ENCODE results near the gene KRTAP10-9. TPM values are rescaled to one million over a fixed set of nuclear protein-coding genes. Genes with fewer than 3 reads are reported as not detected.
"Not testable (repeated sequence)": the region's sequence is repeated elsewhere in the genome, so short reads cannot be mapped to it uniquely, and the experiment has no call there.

Gene KRTAP10-9
- total RNA-seq, 1 experiment from 2014 or later, result not detected

GRCh38 chr21:44591801-44592130 lies 35.1 kb upstream of the KRTAP10-9 start:
- H3K9me3 ChIP-seq; H3K27me3 ChIP-seq (replicated peaks; ENCODE audit: control insufficient read depth, insufficient read depth, low read length); H3K27ac Mint-ChIP-seq (ENCODE audit: unreplicated experiment); POLR2A ChIA-PET; intact Hi-C loops (cut with micrococcal nuclease; ENCODE audit: unreplicated experiment); BruUV-seq (replicated peaks); H3K4me3 Mint-ChIP-seq (ENCODE audit: unreplicated experiment); H3K36me3 Mint-ChIP-seq (ENCODE audit: insufficient read depth, unreplicated experiment); H3K4me3 ChIP-seq (ENCODE audit: low read depth, low read length); H3K27me3 Mint-ChIP-seq (ENCODE audit: insufficient read depth, unreplicated experiment); H3K4me1 Mint-ChIP-seq (ENCODE audit: low read depth, unreplicated experiment); H3K9me3 Mint-ChIP-seq (ENCODE audit: unreplicated experiment); H3K36me3 ChIP-seq (ENCODE audit: control insufficient read depth, insufficient read depth, low read length); DNase-seq; H3K4me1 ChIP-seq: not testable (repeated sequence)
- CTCF ChIA-PET, result interaction anchor here (0.6 kb wide), 1 partner anchor 110 kb away, joined by 3 read pairs; no protein-coding TSS in a partner anchor

- Mint-ChIP-seq H3K27ac (ENCODE audit: unreplicated experiment) (no peak within 1 kb of the TSS), H3K36me3 (ENCODE audit: insufficient read depth, unreplicated experiment) (no peaks in the 10 kb centered on the region), H3K9me3 (ENCODE audit: unreplicated experiment) (peaks cover 3% of the 10 kb centered on the region), H3K27me3 (ENCODE audit: insufficient read depth, unreplicated experiment) (no peaks in the 10 kb centered on the region), H3K4me1 (ENCODE audit: low read depth, unreplicated experiment) (peaks cover 1% of the 10 kb centered on the region), H3K4me3 (ENCODE audit: unreplicated experiment) (no peak within 1 kb of the TSS)
- intact Hi-C loops (cut with micrococcal nuclease; ENCODE audit: unreplicated experiment), result no loop called here
- CTCF ChIA-PET, result no interaction called here
- no peaks in the 10 kb centered on the region for H3K36me3 ChIP-seq (ENCODE audit: control insufficient read depth, insufficient read depth, low read length)
- no peak within 1 kb of the TSS for H3K4me3 ChIP-seq (ENCODE audit: low read depth, low read length)
- H3K27me3 ChIP-seq (replicated peaks; ENCODE audit: control insufficient read depth, insufficient read depth, low read length), result no peaks in the 10 kb centered on the region
- no peak for DNase-seq
- POLR2A ChIA-PET, result no interaction called here
- no peaks in the 10 kb centered on the region for H3K9me3 ChIP-seq
- no peaks in the 10 kb centered on the region for H3K4me1 ChIP-seq
- no TSS peak for BruUV-seq (replicated peaks)
- no peak for TF ChIP-seq CTCF (IDR thresholded peaks at IDR 0.05; ENCODE audit: insufficient read depth in 1 of 2, low read depth in 1 of 2, low read length in 1 of 2, severe bottlenecking in 1 of 2, unreplicated experiment in 1 of 2)
Measured at GRCh38 chr21:44592446-44593311, 34.2 kb upstream of the KRTAP10-9 start, which contains the start of gene KRTAP10-6. TSS of gene KRTAP10-6 (minus strand) at chr21:44592505. CDS start at chr21:44592484, 21 bp downstream.

DNA sequence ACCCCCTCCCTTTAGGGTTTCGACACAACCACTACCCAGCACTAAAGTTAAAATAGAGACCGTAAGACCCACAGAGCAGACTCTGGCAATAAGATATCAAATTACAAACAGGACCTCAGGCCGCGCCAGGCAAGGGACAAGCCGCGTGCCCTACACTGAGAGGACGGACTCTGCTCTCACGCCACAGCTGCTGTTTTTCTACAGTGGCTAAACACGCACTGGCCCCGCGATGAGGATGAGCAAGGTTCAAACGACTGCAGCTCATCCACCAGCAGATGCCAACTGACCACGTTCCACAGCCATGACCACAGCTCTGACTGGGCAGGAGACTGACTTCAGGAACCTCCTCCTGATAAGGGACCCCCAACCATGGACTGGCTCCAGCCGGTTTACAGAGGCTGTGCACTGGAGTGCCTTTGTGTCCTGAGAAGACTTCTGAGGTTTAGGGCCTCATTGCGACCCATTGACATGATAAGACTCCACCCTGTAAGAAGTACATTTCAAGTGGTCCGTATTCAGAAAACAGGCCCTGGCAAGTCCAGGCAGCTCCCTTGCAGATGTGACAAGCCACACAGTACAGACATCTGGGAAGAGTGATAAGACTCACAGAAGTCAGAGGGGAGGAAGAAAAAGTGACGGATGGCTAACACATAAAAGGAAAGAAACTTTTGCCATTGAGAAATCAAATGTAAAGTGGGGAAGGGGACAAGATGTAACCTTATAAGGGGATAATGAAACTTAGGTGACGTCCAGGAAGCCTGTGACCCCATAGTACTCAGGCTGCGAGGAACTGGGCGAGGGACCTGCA lies 33.1 kb upstream of the KRTAP10-9 start:
- H3K4me1 Mint-ChIP-seq (ENCODE audit: low read depth, unreplicated experiment), result peaks cover 7% of the 10 kb centered on the region
- DNase-seq, result no peak
- H3K9me3 Mint-ChIP-seq (ENCODE audit: unreplicated experiment), result peaks cover 14% of the 10 kb centered on the region
- Histone ChIP-seq H3K4me1 (no peaks in the 10 kb centered on the region), H3K9me3 (no peaks in the 10 kb centered on the region), H3K27me3 (replicated peaks; ENCODE audit: control insufficient read depth, insufficient read depth, low read length) (no peaks in the 10 kb centered on the region), H3K36me3 (ENCODE audit: control insufficient read depth, insufficient read depth, low read length) (no peaks in the 10 kb centered on the region), H3K4me3 (ENCODE audit: low read depth, low read length) (no peak overlapping the region)
- H3K4me3 Mint-ChIP-seq (ENCODE audit: unreplicated experiment), result no peak overlapping the region
- ChIA-PET CTCF (no interaction called here), POLR2A (no interaction called here)
- intact Hi-C loops (cut with micrococcal nuclease; ENCODE audit: unreplicated experiment), result no loop called here
- H3K27ac Mint-ChIP-seq (ENCODE audit: unreplicated experiment), result no peak overlapping the region
- BruUV-seq (replicated peaks), result no TSS peak
- H3K36me3 Mint-ChIP-seq (ENCODE audit: insufficient read depth, unreplicated experiment), result no peaks in the 10 kb centered on the region
- TF ChIP-seq CTCF (IDR thresholded peaks at IDR 0.05; ENCODE audit: insufficient read depth in 1 of 2, low read depth in 1 of 2, low read length in 1 of 2, severe bottlenecking in 1 of 2, unreplicated experiment in 1 of 2), result no peak
- H3K27me3 Mint-ChIP-seq (ENCODE audit: insufficient read depth, unreplicated experiment), result peaks cover 4% of the 10 kb centered on the region

Data from Caco-2 (cell line).